A673 (cell line): ENCODE results near the gene SLC9A4. TPM values are rescaled to one million over a fixed set of nuclear protein-coding genes. Genes with fewer than 3 reads are reported as not detected.

Source experiments
- BruUV-seq: library from RNA; stranded (reverse); fragments of 400-500 nt; replicated peaks from 2 replicates; lab custom pipeline; 2021; lab: Mats Ljungman, UMichigan
- CTCF ChIA-PET: fragments of 300-600 bp; sonication (Branson Sonifier 250); formaldehyde crosslinking; loops from one replicate; lab custom pipeline; 2022; ENCODE audit warnings: antibody characterized with exemption; lab: Charles Lee
- POLR2A ChIA-PET: fragments of 300-600 bp; sonication (Branson Sonifier 250); formaldehyde crosslinking; loops from one replicate; lab custom pipeline; 2022; ENCODE audit warnings: antibody characterized with exemption; ENCODE audit not compliant: low non-redundant PET; lab: Charles Lee
- DNase-seq: peaks from one replicate; pipeline ENCODE4 v3.0.0-alpha.2; 2015; ENCODE audit warnings: low spot score
- H3K27ac ChIP-seq: fragments of 200-600 bp; sonication (generic); 2 replicates; pipeline ENCODE4 v1.5.1; 2016; ENCODE audit warnings: mixed run types, low read depth, mild to moderate bottlenecking, mixed read lengths, antibody characterized with exemption, low read length; ENCODE audit not compliant: poor library complexity, severe bottlenecking
- H3K27me3 ChIP-seq: fragments of 200-600 bp; sonication (generic); replicated peaks from 2 replicates; pipeline ENCODE4 v1.6.1; 2017; ENCODE audit warnings: mixed run types, low read depth, mild to moderate bottlenecking, mixed read lengths, antibody characterized with exemption, low read length; ENCODE audit not compliant: insufficient read depth, poor library complexity
- H3K36me3 ChIP-seq: fragments of 200-600 bp; sonication (generic); 2 replicates; pipeline ENCODE4 v1.6.1; 2016; ENCODE audit warnings: mixed run types, mild to moderate bottlenecking, mixed read lengths, antibody characterized with exemption, low read length; ENCODE audit not compliant: insufficient read depth, poor library complexity, severe bottlenecking
- H3K4me1 ChIP-seq: fragments of 200-600 bp; sonication (generic); 2 replicates; pipeline ENCODE4 v1.6.1; 2017; ENCODE audit warnings: mixed run types, mild to moderate bottlenecking, mixed read lengths, antibody characterized with exemption, low read length; ENCODE audit not compliant: insufficient read depth, poor library complexity, severe bottlenecking
- H3K4me3 ChIP-seq: fragments of 200-600 bp; sonication (generic); 2 replicates; pipeline ENCODE4 v1.5.1; 2016; ENCODE audit warnings: low read depth, mixed run types, mild to moderate bottlenecking, mixed read lengths, low read length; ENCODE audit not compliant: poor library complexity, severe bottlenecking
- H3K9me3 ChIP-seq: fragments of 200-600 bp; sonication (generic); 2 replicates; pipeline ENCODE4 v1.6.1; 2016; ENCODE audit warnings: mixed run types, low read depth, mild to moderate bottlenecking, mixed read lengths, antibody characterized with exemption, low read length; ENCODE audit not compliant: poor library complexity, severe bottlenecking
- CTCF ChIP-seq: fragments of 300-800, 200-600 bp; sonication (generic); conservative IDR thresholded peaks from 2 replicates; pipeline ENCODE4 v1.5.1; 2017; ENCODE audit warnings: low read depth, mild to moderate bottlenecking, antibody characterized with exemption, low read length, moderate library complexity, mixed read lengths
- EZH2 ChIP-seq: fragments of 200-600 bp; sonication (generic); IDR thresholded peaks from 2 replicates; pipeline ENCODE4 v1.6.1; 2017; ENCODE audit warnings: borderline replicate concordance, low read depth, mild to moderate bottlenecking, mixed read lengths, antibody characterized with exemption, low read length; ENCODE audit not compliant: poor library complexity, severe bottlenecking
- intact Hi-C: fragments of 100-400 bp; cut with micrococcal nuclease; formaldehyde crosslinking; loops from one replicate; pipeline ENCODE4 v1.10.0; 2022; ENCODE audit not compliant: unreplicated experiment
- total RNA-seq: library from RNA; stranded (reverse); gene quantifications from 2 replicates; pipeline ENCODE4 v1.2.3, GENCODE V29; 2021

SLC9A4 gene
- total RNA-seq, 1 experiment from 2014 or later: 0.11 TPM

- POLR2A ChIA-PET: no interaction called here
- H3K27ac ChIP-seq: no peak overlapping the region
- no peaks in the 10 kb centered on the region for H3K9me3 ChIP-seq
- H3K4me3 ChIP-seq: no peak overlapping the region
- TF ChIP-seq EZH2 (no peak), CTCF (no peak)
- no peak for DNase-seq
- H3K27me3 ChIP-seq: peaks cover 16% of the 10 kb centered on the region
- intact Hi-C loops: no loop called here
- H3K4me1 ChIP-seq: no peaks in the 10 kb centered on the region
- no peaks in the 10 kb centered on the region for H3K36me3 ChIP-seq
- CTCF ChIA-PET: no interaction called here
- BruUV-seq: no TSS peak
Observed at GRCh38 chr2:102463160-102463559, 9.9 kb upstream of the SLC9A4 start.

GRCh38 chr2:102470168-102470567 lies 2.9 kb upstream of the SLC9A4 start:
- BruUV-seq: no TSS peak
- H3K27me3 ChIP-seq: peaks cover 18% of the 10 kb centered on the region
- H3K27ac ChIP-seq: no peak overlapping the region
- no peaks in the 10 kb centered on the region for H3K4me1 ChIP-seq
- DNase-seq: no peak
- no peaks in the 10 kb centered on the region for H3K9me3 ChIP-seq
- no peaks in the 10 kb centered on the region for H3K36me3 ChIP-seq
- no peak overlapping the region for H3K4me3 ChIP-seq
- CTCF ChIA-PET: no interaction called here
- intact Hi-C loops: no loop called here
- POLR2A ChIA-PET: no interaction called here
- no peak for TF ChIP-seq EZH2
- TF ChIP-seq CTCF: no peak

- CTCF ChIA-PET: interaction anchor here (1.0 kb wide), 2 partner anchors 142 to 230 kb away, joined by 5 to 6 read pairs; no protein-coding TSS in a partner anchor
- H3K27ac ChIP-seq: no peak overlapping the region
- intact Hi-C loops: loop anchor here (2.0 kb wide), 2 partner anchors 141 to 229 kb away; no protein-coding TSS in a partner anchor
Observed at GRCh38 chr2:102473631-102474030, 605 bp downstream of the SLC9A4 start.

More at GRCh38 chr2:102473631-102474030, 605 bp downstream of the SLC9A4 start:
- Histone ChIP-seq H3K9me3 (no peaks in the 10 kb centered on the region), H3K36me3 (no peaks in the 10 kb centered on the region), H3K27me3 (peaks cover 22% of the 10 kb centered on the region), H3K4me1 (no peaks in the 10 kb centered on the region), H3K4me3 (no peak overlapping the region)
- DNase-seq: no peak
- no TSS peak for BruUV-seq
- TF ChIP-seq CTCF: no peak
- TF ChIP-seq EZH2: no peak
- POLR2A ChIA-PET: no interaction called here
